HepG2 (cell line): ENCODE measurements around the gene PTGIS. TPM values are rescaled to one million over a fixed set of nuclear protein-coding genes. Genes with fewer than 3 reads are reported as not detected.
"Not testable (repeated sequence)": the region's sequence is repeated elsewhere in the genome, so short reads cannot be mapped to it uniquely, and the experiment has no call there.

Source experiments
- ATAC-seq: fragments of 200-7000 bp; cut with Tn5 transposase; 3 replicates; pipeline ENCODE4 v1.9.1; 2020; ENCODE audit warnings: mild to moderate bottlenecking, moderate library complexity
- BruUV-seq: library from RNA; stranded (reverse); fragments of 400-500 nt; replicated peaks from 2 replicates; lab custom pipeline; 2021; lab: Mats Ljungman, UMichigan
- CTCF ChIA-PET: fragments of 300-600 bp; formaldehyde crosslinking; extraction: SDS; loops from one replicate; lab custom pipeline; 2021; ENCODE audit warnings: low total read pairs, inconsistent platforms, low intra/inter-chr PET ratio; lab: Yijun Ruan, JAX
- POLR2A ChIA-PET: fragments of 350-600 bp; sonication (Branson Sonifier 250); formaldehyde crosslinking; loops from one replicate; lab custom pipeline; 2020; ENCODE audit warnings: antibody characterized with exemption, inconsistent platforms; lab: Yijun Ruan, JAX
- DNase-seq: peaks from one replicate; pipeline ENCODE4 v3.0.0-alpha.2; 2015; ENCODE audit warnings: low spot score
- FAIRE-seq: peaks from 3 replicates; lab custom pipeline; 2011; peaks lifted over from hg19 to GRCh38; lab: Jason Lieb, UNC
- H2AFZ ChIP-seq: one replicate; pipeline ENCODE4 v1.6.1; 2011; ENCODE audit warnings: low read length, inconsistent platforms
- H3K27ac ChIP-seq: fragments of 300-600 bp; 3 replicates; pipeline ENCODE4 v1.8.0; 2011; ENCODE audit warnings: mixed run types, mild to moderate bottlenecking, mixed read lengths, low read length, inconsistent platforms; ENCODE audit not compliant: insufficient read depth; ENCODE audit errors: extremely low read length
- H3K27me3 ChIP-seq, 2 experiments: fragments of 200-600 bp in 1 of 2; 2 replicates in 1 of 2; 3 replicates in 1 of 2; pipeline versions ENCODE4 v1.6.0 to v1.8.0; 2011; ENCODE audit warnings: low read length in 2 of 2, mild to moderate bottlenecking in 2 of 2, moderate library complexity in 2 of 2, inconsistent platforms in 1 of 2; ENCODE audit not compliant: insufficient read depth in 2 of 2, control insufficient read depth in 1 of 2
- H3K36me3 ChIP-seq, 2 experiments: fragments of 200-600 bp in 1 of 2; replicated peaks in 1 of 2; 2 replicates in 1 of 2; 3 replicates in 1 of 2; pipeline versions ENCODE4 v1.5.1 to v1.8.0; 2011; ENCODE audit warnings: low read length in 2 of 2, inconsistent platforms in 1 of 2; ENCODE audit not compliant: insufficient read depth in 2 of 2, control insufficient read depth in 1 of 2
- H3K4me1 ChIP-seq: 2 replicates; pipeline ENCODE4 v1.5.1; 2012; ENCODE audit warnings: low read length, inconsistent platforms; ENCODE audit not compliant: insufficient read depth
- H3K4me2 ChIP-seq: 2 replicates; pipeline ENCODE4 v1.6.0; 2011; ENCODE audit warnings: low read depth, low read length, inconsistent platforms
- H3K4me3 ChIP-seq, 3 experiments: fragments of 200-600 bp in 1 of 3; sonication (generic), shearing (Covaris generic) in 1 of 3; replicated peaks in 1 of 3; 2 replicates each; pipeline ENCODE4 v1.5.1; 2011 to 2016; ENCODE audit warnings: low read length in 3 of 3, inconsistent platforms in 2 of 3, low read depth in 2 of 3, mild to moderate bottlenecking in 2 of 3, control low read depth in 1 of 3, mixed read lengths in 1 of 3; ENCODE audit not compliant: insufficient read depth in 1 of 3
- H3K79me2 ChIP-seq: one replicate; pipeline ENCODE4 v1.6.1; 2011; ENCODE audit warnings: low read length, inconsistent platforms; ENCODE audit not compliant: insufficient read depth
- H3K9ac ChIP-seq: 2 replicates; pipeline ENCODE4 v1.6.0; 2011; ENCODE audit warnings: mild to moderate bottlenecking, low read depth, low read length, inconsistent platforms; ENCODE audit not compliant: insufficient read depth
- H3K9me3 ChIP-seq: 2 replicates; pipeline ENCODE4 v1.5.1; 2012; ENCODE audit warnings: mild to moderate bottlenecking, low read length
- H4K20me1 ChIP-seq: 2 replicates; pipeline ENCODE4 v1.6.0; 2011; ENCODE audit warnings: inconsistent platforms, mild to moderate bottlenecking, low read length, moderate library complexity; ENCODE audit not compliant: insufficient read depth
- BORCS8-MEF2B ChIP-seq: sonication (generic); formaldehyde crosslinking; IDR thresholded peaks from 2 replicates; pipeline ENCODE4 v1.8.0; 2022; ENCODE audit warnings: mild to moderate bottlenecking, missing genetic modification reagents
- FOXP1 ChIP-seq, 2 experiments: fragments of 450-650 bp in 1 of 2; IDR thresholded peaks; 2 replicates each; pipeline ENCODE4 v1.6.1; 2017 to 2018; ENCODE audit warnings: antibody characterized with exemption in 1 of 2
- ZEB1 ChIP-seq: IDR thresholded peaks from 2 replicates; pipeline ENCODE4 v1.6.1; 2012; ENCODE audit warnings: mild to moderate bottlenecking, low read depth, inconsistent platforms; ENCODE audit not compliant: insufficient replicate concordance
- ZNF350 ChIP-seq: sonication (generic); formaldehyde crosslinking; IDR thresholded peaks from 2 replicates; pipeline ENCODE4 v1.4.0; 2020; ENCODE audit warnings: mild to moderate bottlenecking, low read depth, missing genetic modification reagents, borderline replicate concordance
- ZSCAN21 ChIP-seq: sonication (generic); formaldehyde crosslinking; IDR thresholded peaks from 2 replicates; pipeline ENCODE4 v1.8.0; 2022; ENCODE audit warnings: mild to moderate bottlenecking, missing genetic modification reagents, moderate library complexity, borderline replicate concordance
- WGBS: methylation state at CpG from one replicate; pipeline ENCODE4 v1.1.6; 2017; ENCODE audit warnings: low lambda C conversion rate; 5-methylcytosine and 5-hydroxymethylcytosine counted together
- in situ Hi-C: cut with HindIII; loops from 2 replicates; pipeline ENCODE4 v1.10.0; 2017; ENCODE audit warnings: low pct_unique_long_range_greater_than_20kb; ENCODE audit not compliant: extremely low pct_ligation_motif_present
- intact Hi-C: fragments of 100-400 bp; cut with micrococcal nuclease; formaldehyde crosslinking; loops from one replicate; pipeline ENCODE4 v1.10.0; 2022; ENCODE audit not compliant: unreplicated experiment
- polyA plus RNA-seq, 8 experiments: library from polyadenylated mRNA; depleted of rRNA in 3 of 8; stranded (reverse) in 7 of 8; unstranded in 1 of 8; fragments of >200 nt; fragmentation: Illumina TruSeq in 4 of 8; extraction: Trizol in 4 of 8; gene quantifications; 2 replicates each; pipeline versions ENCODE4 v1.2.1 to v1.2.3, GENCODE V29; 2011 to 2016; ENCODE audit warnings: low read depth in 4 of 8, missing spikeins in 1 of 8, mixed read lengths in 1 of 8; ENCODE audit not compliant: insufficient read depth in 1 of 8
- total RNA-seq, 5 experiments: library from RNA; depleted of rRNA; stranded (reverse); fragments of >200 nt; fragmentation: Illumina TruSeq; extraction: Trizol; gene quantifications; 2 replicates each; pipeline ENCODE4 v1.2.3, GENCODE V29; 2016; ENCODE audit warnings: low read depth in 1 of 5
- TF ChIP-seq, protein P1 (sequence below): sonication (generic); formaldehyde crosslinking; IDR thresholded peaks from 2 replicates; pipeline ENCODE4 v1.5.0; 2020; ENCODE audit warnings: mild to moderate bottlenecking, missing genetic modification reagents
- TF ChIP-seq, protein P2 (sequence below): sonication (generic); formaldehyde crosslinking; IDR thresholded peaks from 2 replicates; pipeline ENCODE4 v1.5.1; 2020; ENCODE audit warnings: mild to moderate bottlenecking, missing genetic modification reagents, moderate library complexity

PTGIS gene
- total and polyA plus RNA-seq, 2 of the 13 experiments (the other 11 are each of a cell fraction or from before 2014, with no cell fraction given) = not detected

DNA sequence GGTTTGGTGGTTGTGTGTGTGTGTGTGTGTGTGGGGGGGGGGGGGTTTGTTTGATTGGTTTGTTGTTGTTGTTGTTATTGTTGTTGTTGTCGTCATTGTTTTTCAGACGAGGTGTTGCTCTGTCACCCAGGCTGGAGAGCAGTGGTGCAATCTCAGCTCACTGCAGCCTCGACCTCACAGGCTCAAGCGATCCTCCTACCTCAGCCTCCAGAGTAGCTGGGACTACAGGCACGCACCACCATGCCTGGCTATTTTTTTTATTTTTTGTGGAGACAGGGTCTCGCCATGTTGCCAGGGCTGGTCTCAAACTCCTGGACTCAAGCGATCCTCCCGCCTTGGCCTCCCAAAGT lies 47.1 kb upstream of the PTGIS start:
- H3K36me3 ChIP-seq; intact Hi-C loops; in situ Hi-C loops; H4K20me1 ChIP-seq; H3K9me3 ChIP-seq; ATAC-seq; H3K27me3 ChIP-seq; H3K27ac ChIP-seq; H2AFZ ChIP-seq; DNase-seq; FAIRE-seq; H3K79me2 ChIP-seq; BruUV-seq; TF ChIP-seq FOXP1 (IDR thresholded peaks at IDR 0.05): not testable (repeated sequence)
- Histone ChIP-seq H3K4me2 (peak overlapping the region; percentile 87), H3K9ac (0 out of 2 replicates have a peak overlapping the region, but pooled peaks have one; percentile 42), H3K4me1 (peaks cover 66% of the 10 kb centered on the region), H3K4me3 (peak overlapping the region in 1 of 3 experiments; percentile 66; a peak in 2 of 6 replicates)
- 0 out of 2 replicates have a peak, but pooled peaks have one; percentile 29 for TF ChIP-seq FOXP1 (CRISPR knock-in tag; IDR thresholded peaks at IDR 0.05)
- TF ChIP-seq ZNF350 (CRISPR knock-in tag) = 0 out of 2 replicates have a peak, but pooled peaks have one; percentile 1
- TF ChIP-seq ZEB1 = peak; percentile 39
- TF ChIP-seq BORCS8-MEF2B (CRISPR knock-in tag) = 0 out of 2 replicates have a peak, but pooled peaks have one; percentile 1
- TF ChIP-seq, protein P1, sequence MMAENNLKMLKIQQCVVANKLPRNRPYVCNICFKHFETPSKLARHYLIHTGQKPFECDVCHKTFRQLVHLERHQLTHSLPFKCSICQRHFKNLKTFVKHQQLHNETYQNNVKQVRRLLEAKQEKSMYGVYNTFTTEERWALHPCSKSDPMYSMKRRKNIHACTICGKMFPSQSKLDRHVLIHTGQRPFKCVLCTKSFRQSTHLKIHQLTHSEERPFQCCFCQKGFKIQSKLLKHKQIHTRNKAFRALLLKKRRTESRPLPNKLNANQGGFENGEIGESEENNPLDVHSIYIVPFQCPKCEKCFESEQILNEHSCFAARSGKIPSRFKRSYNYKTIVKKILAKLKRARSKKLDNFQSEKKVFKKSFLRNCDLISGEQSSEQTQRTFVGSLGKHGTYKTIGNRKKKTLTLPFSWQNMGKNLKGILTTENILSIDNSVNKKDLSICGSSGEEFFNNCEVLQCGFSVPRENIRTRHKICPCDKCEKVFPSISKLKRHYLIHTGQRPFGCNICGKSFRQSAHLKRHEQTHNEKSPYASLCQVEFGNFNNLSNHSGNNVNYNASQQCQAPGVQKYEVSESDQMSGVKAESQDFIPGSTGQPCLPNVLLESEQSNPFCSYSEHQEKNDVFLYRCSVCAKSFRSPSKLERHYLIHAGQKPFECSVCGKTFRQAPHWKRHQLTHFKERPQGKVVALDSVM (CRISPR knock-in tag) = peak; percentile 98
- TF ChIP-seq, protein P2, sequence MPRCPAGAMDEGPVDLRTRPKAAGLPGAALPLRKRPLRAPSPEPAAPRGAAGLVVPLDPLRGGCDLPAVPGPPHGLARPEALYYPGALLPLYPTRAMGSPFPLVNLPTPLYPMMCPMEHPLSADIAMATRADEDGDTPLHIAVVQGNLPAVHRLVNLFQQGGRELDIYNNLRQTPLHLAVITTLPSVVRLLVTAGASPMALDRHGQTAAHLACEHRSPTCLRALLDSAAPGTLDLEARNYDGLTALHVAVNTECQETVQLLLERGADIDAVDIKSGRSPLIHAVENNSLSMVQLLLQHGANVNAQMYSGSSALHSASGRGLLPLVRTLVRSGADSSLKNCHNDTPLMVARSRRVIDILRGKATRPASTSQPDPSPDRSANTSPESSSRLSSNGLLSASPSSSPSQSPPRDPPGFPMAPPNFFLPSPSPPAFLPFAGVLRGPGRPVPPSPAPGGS (CRISPR knock-in tag) = 0 out of 2 replicates have a peak, but pooled peaks have one; percentile 24
- 0 out of 2 replicates have a peak, but pooled peaks have one; percentile 3 for TF ChIP-seq ZSCAN21 (CRISPR knock-in tag)
- POLR2A ChIA-PET = interaction anchor here (1.2 to 2.3 kb wide), 8 partner anchors 10 to 301 kb away, joined by 3 to 10 read pairs (median 5); partner anchors contain the start of gene SLC9A8
- 82% methylated on average over 8 of the region's 8 CpGs for WGBS
- CTCF ChIA-PET = interaction anchor here (1.2 kb wide), 1 partner anchor 59 kb away, joined by 3 read pairs; no protein-coding TSS in a partner anchor
